GM21367 (cell line): ENCODE results near the gene APOA4.
A peak's percentile ranks its signal among the peaks of the same experiment; 100 is the strongest.
"Not testable (repeated sequence)": the region's sequence is repeated elsewhere in the genome, so short reads cannot be mapped to it uniquely, and the experiment has no call there.

Source experiments
- ATAC-seq: cut with Tn5 transposase; IDR thresholded peaks from one replicate; pipeline ENCODE4 v1.9.1; 2021; ENCODE audit not compliant: unreplicated experiment

APOA4 gene

DNA sequence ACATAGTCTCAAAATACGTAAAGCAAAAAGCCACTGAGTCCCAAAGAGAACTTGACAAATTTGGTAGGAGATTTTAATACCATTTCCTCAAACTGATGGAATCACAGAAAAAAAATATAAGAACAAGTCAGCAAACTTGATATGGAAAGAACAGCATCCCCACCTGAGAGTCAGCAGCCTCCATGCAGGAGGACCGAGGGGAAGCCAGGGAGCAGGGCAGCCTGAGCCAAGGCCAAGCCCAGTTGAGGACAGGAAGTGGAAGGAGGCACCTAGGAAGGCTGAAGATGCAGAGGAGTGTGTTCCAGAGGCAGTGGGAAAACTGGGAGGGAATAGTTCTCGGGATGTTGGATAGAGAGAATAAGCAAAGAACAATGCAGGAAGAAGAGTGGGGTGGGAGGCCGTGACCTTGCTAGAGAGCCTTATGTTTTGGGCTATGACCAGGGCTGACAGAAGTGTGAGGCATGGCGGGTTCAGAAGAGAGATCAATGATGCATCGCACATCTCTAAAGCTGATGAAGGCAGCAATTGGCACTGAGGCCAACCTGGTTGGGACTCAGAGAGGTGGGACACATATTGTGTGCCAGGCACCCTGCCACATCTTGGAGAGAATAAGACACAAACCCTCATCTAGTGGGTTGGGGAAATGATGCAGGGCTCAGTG is 15.4 kb downstream of the APOA4 start:
- ATAC-seq: no peak

DNA sequence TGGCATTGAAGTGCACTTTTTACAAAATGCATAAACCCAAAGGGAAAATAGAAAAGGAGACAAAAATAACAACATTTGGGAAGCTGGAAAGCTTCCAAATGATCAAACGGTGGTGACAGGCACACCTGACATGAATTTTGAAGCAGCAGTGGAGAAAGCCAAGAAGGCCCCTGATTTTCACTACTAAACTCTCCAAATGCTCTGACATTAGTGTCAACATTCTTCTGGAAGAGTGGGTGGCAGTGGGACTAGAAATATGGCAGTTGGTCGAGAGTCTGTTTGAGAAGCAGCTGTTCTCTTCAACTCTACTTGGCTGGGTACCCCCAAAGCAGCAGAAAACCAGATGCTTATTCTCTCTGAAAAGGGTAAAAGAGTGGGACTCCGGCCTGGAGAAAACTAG is 19.1 kb downstream of the APOA4 start:
- no peak for ATAC-seq

DNA sequence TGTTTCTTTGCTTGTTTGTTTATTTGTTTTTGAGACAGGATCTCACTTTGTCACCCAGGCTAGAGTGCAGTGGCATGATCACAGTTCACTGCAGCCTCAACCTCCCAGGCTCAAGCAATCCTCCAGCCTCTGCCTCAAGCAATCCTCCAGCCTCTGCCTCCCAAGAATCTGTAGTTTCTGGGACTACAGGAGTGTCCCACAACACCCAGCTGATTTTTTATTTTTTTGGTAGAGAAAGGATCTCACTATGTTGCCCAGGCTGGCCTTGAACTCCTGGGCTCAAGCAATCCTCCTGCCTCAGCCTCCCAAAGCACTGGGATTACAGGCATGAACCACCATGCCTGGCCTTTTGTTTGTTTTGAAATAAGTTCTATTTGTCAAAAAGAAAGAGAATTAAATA is 21.4 kb downstream of the APOA4 start:
- ATAC-seq: not testable (repeated sequence)

DNA sequence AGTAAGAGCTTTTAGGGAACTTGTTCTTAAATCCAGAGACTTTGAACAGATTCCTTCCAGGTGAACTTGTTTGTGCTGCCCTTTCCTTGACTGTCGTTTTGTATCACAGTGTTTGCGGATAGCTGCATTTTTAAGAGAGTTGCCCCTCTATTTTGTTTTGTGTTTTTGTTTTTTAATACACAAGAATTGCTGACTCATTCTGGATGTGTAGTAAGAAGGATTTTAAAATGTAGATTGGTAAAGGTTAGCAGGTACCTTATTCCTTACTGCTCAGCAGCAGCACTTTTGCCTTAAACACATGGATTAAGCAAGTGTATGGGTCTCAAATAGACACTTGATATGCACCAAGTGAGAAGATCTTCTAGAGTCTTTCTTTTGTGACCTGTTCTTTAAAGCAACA is 22.5 kb downstream of the APOA4 start:
- ATAC-seq: no peak

DNA sequence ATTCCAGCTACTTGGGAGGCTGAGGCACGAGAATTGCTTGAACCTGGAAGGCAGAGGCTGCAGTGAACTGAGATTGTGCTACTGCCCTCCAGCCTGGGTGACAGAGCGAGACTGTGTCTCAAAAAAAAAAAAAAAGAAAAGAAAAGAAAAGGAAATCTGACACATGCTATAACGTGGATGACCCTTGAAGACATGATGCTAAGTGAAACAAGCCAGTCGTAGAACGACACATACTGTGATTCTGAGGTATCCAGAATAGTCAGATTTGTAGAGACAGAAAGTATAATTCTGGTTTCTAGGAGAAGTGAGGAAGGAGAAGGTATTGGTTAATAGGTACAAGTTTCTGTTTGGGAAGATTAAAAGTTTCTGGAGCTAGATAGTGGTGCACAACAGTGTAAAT is 24.7 kb downstream of the APOA4 start:
- no peak for ATAC-seq

DNA sequence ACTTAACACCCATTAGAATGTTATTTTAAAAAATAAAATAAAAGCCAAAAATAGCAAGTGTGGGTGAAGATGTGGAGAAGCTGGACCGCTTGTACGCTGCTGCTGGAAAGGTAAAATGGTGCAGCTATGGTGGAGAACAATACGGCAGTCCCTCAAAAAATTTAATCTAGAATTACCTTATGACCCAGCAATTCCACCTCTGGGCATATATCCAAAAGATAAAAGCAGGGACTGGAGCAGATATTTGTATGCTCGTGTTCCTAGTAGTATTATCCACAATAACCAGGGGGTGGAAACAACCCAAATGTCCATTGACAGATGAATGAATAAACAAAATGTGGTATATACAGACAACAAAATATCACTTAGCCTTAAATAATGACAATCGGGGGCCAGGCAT is 25.3 kb downstream of the APOA4 start:
- ATAC-seq: no peak

DNA sequence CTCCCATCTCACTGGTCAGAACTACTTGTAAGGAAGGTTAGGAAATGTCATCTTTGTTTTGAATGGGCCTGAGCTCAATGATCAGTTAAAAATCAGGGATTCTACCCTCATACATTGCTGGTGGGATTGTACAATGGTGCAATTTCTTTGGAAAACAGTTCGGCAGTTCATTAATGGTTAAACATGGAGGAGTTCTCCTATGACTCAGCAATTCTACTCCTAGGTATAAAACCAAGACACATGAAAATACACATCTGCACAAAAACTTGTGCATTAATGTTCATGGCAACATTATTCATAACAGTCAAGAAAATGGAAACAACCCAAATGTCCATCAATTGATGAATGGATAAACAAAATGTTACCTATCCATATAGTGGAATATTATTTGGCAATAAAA is 26.6 kb downstream of the APOA4 start:
- no peak for ATAC-seq

DNA sequence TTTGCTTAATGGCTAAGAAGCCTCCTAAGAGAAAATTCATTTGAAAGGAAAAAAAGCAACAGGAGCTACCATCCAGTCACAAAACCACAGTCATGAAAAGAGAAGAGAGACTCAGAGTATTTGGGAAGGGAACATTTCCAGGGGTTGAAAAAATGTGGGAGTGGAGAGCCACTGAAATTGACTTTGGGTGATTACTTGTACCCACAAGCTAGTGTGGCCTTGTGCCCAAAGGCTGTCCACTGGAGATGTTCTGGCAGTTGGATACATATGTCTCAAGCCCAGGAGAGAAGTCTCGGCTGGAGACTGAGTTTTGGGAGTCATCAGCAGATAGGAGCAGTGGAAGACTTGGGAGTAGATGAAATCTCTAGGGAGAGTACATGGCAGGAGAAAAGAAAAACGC is 28.3 kb downstream of the APOA4 start:
- no peak for ATAC-seq

DNA sequence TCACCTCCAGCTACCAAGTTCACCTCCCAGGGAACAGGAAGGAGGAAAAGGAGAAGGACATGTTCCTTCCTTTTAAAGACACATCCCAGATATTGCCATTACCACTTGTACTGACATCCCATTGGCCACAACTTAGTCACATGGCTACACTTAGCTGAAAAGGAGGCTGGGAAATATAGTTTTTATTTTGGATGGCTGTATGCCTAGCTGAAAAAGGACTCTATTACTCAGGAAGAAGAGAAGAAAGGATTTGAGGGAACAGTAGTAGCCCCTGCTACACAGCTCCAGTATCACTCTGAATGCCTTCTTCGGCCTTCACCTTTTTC is 29.4 kb downstream of the APOA4 start:
- ATAC-seq: no peak

DNA sequence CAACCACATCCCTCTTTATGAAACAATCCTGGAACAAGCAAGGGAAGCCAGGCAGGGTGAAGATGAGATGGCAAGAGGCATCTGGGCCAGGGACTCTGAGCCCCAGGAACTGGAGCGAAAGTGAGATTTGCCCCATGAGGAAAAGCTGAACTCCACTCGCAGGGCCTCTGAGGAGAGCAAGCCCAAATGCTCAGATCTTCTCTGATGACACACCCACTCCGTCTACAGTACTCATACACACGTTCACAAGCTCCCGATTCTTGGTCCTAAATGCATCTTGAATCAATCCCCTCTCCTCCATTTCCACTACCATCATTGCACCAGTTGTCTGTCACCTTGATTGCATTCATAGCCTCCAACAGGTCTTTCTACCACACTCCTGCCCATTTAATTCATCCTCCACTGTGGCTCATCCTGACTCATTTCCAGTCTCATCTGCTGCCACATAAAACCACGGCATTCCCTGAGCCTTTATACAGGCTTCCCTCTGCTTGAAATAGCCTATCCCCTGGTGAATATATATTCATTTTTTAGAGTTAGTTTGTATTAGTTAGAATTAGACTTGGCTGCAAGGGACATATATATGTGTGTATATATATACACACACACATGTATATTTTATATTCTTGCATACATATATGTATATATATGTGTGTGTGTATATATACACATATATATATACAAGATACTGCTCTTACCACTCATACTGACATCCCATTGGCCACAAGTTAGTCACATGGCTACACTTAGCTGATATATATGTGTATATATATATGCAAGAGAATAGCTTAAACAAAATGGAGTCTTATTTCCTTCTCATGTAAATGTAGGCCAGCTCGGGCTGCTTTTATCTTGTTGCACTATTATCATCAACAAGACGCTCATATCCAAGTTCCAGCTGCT is 30.0 kb downstream of the APOA4 start:
- no peak for ATAC-seq

DNA sequence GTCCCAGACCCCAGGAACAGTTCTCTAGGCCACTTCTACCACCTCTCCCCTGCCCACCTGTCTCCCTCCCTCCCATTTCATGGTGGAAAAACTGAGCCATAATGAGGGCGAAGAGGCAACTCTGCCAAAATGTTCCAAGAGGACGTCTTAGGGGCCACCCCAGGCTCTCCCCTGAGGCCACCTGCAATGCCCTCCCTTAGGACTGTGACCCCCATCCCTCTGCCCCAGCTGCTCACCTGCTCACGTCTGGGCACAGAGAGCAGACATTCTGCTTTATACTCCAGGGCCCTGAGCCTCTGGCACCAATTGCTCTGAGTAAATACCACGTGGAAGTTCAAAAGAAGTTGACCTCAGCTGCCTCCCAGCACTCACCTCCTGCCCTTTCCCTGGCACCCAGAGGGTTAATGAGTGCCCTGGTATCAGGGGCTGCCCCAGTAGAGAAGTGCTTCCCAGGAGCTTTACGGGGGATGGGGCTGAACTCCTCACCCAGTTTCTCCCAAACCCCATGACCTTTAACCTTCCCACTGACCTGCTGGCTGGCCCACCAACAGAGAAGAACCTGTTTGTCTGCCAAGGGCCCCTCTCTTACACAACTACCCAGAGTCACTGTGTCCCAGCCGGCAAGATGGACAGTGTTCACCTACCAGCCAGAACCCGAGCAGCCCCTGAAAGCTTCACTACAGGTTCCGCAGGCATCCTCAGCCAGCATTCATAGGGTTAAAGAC is 30.8 kb downstream of the APOA4 start:
- ATAC-seq: no peak

DNA sequence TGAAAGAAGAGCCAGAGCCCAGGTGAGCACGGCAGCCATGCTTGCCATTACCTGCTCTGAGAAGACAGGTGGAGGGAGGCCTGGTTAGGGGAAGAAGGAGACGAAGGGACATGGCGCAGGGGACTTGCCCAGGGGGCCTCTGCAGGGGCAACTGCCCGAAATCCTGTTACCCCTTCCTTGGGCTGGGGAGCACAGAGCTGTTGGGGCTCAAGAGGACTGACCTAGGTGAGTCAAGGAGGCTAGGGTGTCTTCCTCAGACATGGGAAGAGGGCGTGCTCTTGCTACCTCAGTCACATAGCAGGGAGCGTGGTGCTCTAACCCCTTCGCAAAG is 31.3 kb downstream of the APOA4 start, which contains the start of gene APOA5:
APOA5 (minus strand) TSS at position 67 of the 331 bp plus-strand sequence; CDS start at position 48, 19 bp downstream.
- no peak for ATAC-seq

DNA sequence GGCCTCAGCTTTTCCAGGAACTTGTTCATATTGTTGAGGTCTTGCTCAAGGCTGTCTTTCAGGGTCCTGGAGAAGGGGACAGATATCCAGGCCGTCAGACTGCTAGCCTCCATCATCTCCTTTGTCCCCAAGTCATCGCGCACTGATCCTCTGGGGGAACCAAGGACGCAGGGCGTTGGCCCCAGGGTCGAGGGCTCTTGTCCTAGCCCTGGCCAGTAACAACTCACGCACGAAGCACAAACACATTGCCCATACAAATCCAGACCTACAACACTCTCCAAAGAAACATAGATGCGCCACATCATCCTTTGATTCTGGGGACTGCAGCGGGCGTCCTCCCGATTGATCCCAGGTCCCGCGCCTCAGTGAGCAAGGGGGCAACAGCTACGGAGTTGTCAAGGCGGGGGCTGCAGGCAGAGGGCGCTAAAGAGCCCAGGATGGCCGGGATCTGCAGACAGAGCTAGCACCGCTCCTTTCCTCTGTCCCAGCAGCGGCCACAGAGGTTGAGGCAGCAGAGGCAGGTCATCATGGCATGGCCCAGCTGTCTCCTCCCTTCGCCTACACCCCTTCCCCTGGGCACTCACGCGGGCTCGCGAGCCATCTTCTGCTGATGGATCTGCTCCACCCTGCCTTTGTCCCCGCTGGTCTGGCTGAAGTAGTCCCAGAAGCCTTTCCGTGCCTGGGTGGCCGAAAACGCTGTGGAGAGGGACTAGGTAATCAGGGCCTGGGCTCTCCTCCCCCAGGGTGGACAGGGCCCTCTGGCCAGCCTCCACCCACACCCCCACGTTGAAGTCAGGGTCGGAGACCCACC is 31.9 kb downstream of the APOA4 start:
- no peak for ATAC-seq

DNA sequence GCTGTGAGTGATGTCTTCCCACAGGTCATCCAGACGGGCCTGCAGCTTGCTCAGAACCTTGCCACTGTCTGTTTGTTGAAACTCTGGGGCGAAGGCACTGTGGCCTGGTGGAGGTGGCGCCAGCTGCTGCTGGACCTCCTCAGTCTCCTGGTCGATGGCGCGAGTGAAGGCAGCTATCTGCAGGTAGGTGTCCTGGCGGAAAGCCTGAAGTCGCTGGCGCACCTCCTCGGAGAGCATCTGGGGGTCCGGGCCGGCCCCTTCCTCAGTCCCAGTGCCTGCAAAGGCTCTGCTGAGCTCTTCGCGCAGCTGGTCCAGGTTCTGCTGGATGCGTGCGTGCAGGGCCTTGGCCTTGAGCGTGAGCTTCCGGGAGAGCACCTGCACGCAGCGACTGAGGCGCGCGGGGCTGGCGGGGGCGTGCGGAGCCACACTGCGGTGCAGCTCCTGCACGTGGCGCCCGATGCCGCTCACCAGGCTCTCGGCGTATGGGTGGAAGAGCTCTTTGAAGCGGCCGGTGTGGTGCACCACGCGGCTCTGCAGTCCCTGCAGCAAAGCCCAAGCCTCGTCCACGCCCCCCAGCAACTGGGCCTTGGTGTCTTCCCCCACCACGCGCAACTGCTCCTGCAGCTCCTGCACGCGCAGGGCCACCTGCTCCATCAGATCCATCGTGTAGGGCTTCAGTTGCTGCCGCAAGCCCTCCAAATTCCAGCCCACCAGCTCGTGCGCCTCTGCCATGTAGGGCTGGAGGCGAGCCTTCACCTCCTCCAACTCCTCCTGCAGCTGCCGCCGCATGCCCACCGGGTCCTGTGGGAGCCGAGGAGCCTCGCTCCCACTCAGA is 32.7 kb downstream of the APOA4 start:
- no peak for ATAC-seq

DNA sequence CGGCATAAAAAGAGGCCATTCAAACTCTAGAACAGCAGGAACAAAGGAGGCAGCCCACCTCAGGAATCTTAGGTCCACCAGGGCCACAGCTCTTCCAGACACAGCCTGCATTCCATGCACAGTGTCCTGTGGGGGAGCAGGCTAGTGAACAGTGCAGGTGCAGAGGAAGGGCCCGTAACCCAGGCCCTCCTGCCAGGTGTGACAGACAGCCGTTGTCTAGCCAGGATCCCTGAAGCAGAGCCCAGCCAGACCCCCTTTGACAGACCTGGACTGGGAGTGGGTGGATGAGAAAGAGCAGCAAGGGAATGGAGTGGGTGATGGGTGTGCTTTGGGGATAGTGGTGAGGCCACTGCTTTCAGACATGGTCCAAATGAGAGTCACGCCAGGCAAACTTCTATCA is 34.1 kb downstream of the APOA4 start:
- no peak for ATAC-seq

DNA sequence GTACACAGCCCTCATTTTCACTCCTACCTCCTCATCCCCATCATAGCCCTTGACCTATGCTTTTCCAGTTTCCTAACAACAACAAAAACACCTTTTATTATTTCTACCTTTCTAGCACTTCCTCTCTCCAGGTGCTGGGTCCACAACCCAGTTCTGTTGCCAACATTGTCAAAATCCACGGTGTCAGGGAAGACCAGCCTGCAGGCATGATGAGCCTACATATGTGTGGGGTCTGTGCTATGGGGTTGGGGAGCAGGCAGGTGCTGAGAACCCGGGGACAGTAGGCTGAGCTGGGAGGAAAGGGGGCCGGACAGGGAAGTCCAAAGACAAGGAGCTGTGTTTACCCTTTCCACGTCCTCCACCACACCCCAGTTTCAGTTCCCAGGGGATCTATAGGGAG is 34.6 kb downstream of the APOA4 start:
- ATAC-seq: no peak

DNA sequence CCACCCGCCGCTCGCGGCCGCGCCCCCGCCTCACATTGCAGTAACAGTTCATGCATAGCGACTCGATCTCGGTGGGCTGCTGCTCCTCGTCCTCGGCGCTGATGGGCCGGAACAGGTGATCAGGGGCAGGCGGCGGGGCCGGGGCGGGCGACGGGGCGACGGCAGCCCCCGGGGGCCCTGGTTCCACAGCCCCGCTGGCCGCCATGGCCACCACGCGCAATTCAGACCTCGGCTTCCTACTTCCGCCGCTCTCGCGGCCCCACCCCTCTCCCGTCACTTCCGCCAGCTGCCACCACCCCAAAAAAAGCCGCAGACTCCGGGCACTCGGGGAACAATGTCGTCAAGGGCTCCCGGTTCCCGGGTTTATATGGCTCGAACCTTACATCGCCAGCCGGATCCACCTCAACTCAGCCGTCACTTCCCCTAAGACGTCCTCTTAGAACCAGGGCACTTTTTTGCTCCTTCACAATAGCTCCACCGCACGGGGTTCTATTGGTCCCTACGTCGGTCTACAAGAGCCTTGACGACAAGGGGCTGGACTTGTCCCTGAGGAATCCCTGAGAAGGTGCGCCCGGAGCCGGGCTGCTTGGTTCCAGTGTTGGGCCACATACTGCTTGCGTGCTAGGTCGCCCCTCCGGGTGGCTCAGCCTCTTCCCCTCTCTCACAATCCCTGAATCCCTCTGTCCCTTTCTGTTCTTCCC is 35.2 kb downstream of the APOA4 start, which contains the start of gene ZPR1:
ZPR1 (minus strand) TSS at position 238 of the 701 bp plus-strand sequence; CDS start at position 205, 33 bp downstream.
- ATAC-seq: peak; percentile 80

DNA sequence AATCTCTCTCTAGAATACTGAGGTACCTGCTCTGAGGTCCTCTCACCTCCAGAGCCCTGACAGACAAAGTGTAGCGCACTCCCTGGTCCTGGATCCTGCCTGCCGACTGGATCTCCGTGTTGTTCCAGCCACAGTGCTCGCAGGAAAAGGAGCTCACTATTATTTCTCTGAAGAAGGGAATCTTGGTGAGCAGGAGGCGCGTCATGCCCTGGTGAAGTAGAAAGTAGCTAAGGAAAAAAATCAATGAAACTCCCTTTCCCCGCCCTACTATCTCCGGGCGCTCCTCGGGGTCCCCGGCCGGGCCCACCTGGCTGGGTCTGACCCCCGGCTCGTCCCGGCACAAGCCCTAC is 35.7 kb downstream of the APOA4 start:
- no peak for ATAC-seq

DNA sequence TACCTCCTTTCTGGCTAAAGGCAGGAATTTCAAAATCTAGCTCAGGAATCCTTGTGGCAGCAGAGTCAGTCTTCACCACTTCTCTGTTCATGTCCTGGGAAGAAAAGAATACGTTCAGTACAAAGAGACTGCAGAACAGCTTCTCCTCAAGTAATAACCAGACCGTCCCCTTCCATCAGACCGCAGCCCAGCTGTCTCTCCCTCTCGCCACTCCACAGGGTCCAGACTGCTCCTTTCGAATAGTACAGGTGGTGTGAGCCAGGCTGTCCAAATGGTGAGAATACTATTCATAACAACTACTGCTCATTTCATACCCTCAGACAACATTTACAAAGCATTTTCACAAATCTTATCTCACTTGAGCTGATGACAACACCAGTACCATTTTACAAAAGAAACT is 36.1 kb downstream of the APOA4 start:
- ATAC-seq: no peak

DNA sequence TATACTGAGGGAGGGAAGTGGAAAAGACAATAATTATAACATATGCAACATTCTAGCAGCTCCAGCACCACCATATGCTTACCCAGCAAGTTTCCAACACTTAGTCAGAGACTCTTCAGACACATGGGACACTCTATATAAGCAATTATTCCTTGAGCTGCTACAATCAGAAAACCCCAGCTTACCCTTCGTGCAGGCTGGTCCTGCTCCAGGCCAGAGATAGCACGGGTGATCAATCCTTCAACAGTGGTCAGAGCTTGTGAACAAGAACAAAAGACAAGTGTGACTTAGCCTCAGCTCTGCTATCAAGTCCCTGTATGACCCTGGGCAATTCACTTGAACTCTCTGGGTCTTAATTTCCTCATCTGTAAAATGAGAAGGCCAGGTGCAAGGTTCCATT is 36.8 kb downstream of the APOA4 start:
- ATAC-seq: no peak
